ENCODE results near the gene MKLN1.
A peak's percentile ranks its signal among the peaks of the same experiment; 100 is the strongest.
"Not testable (repeated sequence)": the region's sequence is repeated elsewhere in the genome, so short reads cannot be mapped to it uniquely, and the experiment has no call there.

MKLN1 gene

GRCh38 chr7:131400681-131401176 lies 73.1 kb downstream of the MKLN1 start:
- DNase-seq (ENCODE audit: low spot score): peak; percentile 20

- DNase-seq (ENCODE audit: low spot score): no peak
Observed at GRCh38 chr7:131401194-131401593, 73.5 kb downstream of the MKLN1 start.

GRCh38 chr7:131403322-131403721 lies 75.6 kb downstream of the MKLN1 start:
- DNase-seq (ENCODE audit: low spot score): no peak

GRCh38 chr7:131404226-131404911 lies 76.7 kb downstream of the MKLN1 start:
- DNase-seq (ENCODE audit: low spot score): no peak

- no peak for DNase-seq (ENCODE audit: low spot score)
Observed at GRCh38 chr7:131409129-131409766, 81.6 kb downstream of the MKLN1 start.

GRCh38 chr7:131412031-131412430 lies 84.4 kb downstream of the MKLN1 start:
- DNase-seq (ENCODE audit: low spot score): no peak

GRCh38 chr7:131413711-131414110 lies 86.0 kb downstream of the MKLN1 start:
- DNase-seq (ENCODE audit: low spot score): no peak

- DNase-seq (ENCODE audit: low spot score): peak; percentile 28
Observed at GRCh38 chr7:131424219-131424822, 96.6 kb downstream of the MKLN1 start.

GRCh38 chr7:131425992-131426391 lies 98.3 kb downstream of the MKLN1 start:
- no peak for DNase-seq (ENCODE audit: low spot score)

GRCh38 chr7:131430826-131431225 lies 103.2 kb downstream of the MKLN1 start:
- not testable (repeated sequence) for DNase-seq (ENCODE audit: low spot score)

GRCh38 chr7:131431289-131431688 lies 103.6 kb downstream of the MKLN1 start:
- peak; percentile 43 for DNase-seq (ENCODE audit: low spot score)

- no peak for DNase-seq (ENCODE audit: low spot score)
Observed at GRCh38 chr7:131431756-131432155, 104.1 kb downstream of the MKLN1 start.

GRCh38 chr7:131436384-131436783 lies 108.7 kb downstream of the MKLN1 start:
- no peak for DNase-seq (ENCODE audit: low spot score)

GRCh38 chr7:131438969-131439368 lies 111.3 kb downstream of the MKLN1 start:
- DNase-seq (ENCODE audit: low spot score): no peak

- no peak for DNase-seq (ENCODE audit: low spot score)
Observed at GRCh38 chr7:131443496-131443895, 115.8 kb downstream of the MKLN1 start.

GRCh38 chr7:131444683-131445082 lies 117.0 kb downstream of the MKLN1 start:
- DNase-seq (ENCODE audit: low spot score): no peak

- DNase-seq (ENCODE audit: low spot score): no peak
Observed at GRCh38 chr7:131449373-131449902, 121.8 kb downstream of the MKLN1 start.

GRCh38 chr7:131454498-131454897 lies 126.8 kb downstream of the MKLN1 start:
- DNase-seq (ENCODE audit: low spot score): no peak

GRCh38 chr7:131455001-131455400 lies 127.3 kb downstream of the MKLN1 start:
- no peak for DNase-seq (ENCODE audit: low spot score)

GRCh38 chr7:131455546-131455945 lies 127.9 kb downstream of the MKLN1 start:
- DNase-seq (ENCODE audit: low spot score): no peak

- DNase-seq (ENCODE audit: low spot score): no peak
Observed at GRCh38 chr7:131456338-131456737, 128.7 kb downstream of the MKLN1 start.

- DNase-seq (ENCODE audit: low spot score): no peak
Observed at GRCh38 chr7:131459256-131459655, 131.6 kb downstream of the MKLN1 start.

GRCh38 chr7:131462059-131462458 lies 134.4 kb downstream of the MKLN1 start:
- no peak for DNase-seq (ENCODE audit: low spot score)
